Inferior parietal cortex (tissue), 1 donor: ENCODE measurements around the gene C10orf143.
"Not testable (repeated sequence)": the region's sequence is repeated elsewhere in the genome, so short reads cannot be mapped to it uniquely, and the experiment has no call there.

Experiments used
- DNase-seq: peaks from one replicate; pipeline ENCODE4 v3.0.0-alpha.2; 2016; ENCODE audit errors: extremely low spot score

The C10orf143 gene

GRCh38 chr10:130036296-130037065 lies 74.1 kb downstream of the C10orf143 start:
- no peak for DNase-seq

GRCh38 chr10:130029209-130029608 lies 81.4 kb downstream of the C10orf143 start:
- no peak for DNase-seq

DNA sequence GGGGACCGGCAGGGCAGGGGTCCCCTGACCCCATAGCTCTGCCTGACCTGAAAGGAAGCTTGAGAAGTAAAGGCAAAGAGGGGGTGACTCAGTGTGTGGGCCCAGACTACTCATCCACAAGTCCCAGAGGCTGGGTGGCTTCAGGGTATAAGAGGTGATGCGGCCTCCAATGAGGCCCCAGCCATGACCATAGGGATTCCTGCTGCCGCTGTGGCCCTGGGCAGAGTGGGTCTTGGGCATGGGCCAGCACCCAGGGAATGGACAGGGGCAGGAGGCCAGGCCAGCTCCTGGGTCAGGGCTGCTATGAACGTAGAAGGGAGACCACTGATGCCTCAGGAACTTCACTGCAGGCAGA lies 82.2 kb downstream of the C10orf143 start:
- DNase-seq, result no peak

GRCh38 chr10:130027716-130028464 lies 82.7 kb downstream of the C10orf143 start:
- no peak for DNase-seq

DNA sequence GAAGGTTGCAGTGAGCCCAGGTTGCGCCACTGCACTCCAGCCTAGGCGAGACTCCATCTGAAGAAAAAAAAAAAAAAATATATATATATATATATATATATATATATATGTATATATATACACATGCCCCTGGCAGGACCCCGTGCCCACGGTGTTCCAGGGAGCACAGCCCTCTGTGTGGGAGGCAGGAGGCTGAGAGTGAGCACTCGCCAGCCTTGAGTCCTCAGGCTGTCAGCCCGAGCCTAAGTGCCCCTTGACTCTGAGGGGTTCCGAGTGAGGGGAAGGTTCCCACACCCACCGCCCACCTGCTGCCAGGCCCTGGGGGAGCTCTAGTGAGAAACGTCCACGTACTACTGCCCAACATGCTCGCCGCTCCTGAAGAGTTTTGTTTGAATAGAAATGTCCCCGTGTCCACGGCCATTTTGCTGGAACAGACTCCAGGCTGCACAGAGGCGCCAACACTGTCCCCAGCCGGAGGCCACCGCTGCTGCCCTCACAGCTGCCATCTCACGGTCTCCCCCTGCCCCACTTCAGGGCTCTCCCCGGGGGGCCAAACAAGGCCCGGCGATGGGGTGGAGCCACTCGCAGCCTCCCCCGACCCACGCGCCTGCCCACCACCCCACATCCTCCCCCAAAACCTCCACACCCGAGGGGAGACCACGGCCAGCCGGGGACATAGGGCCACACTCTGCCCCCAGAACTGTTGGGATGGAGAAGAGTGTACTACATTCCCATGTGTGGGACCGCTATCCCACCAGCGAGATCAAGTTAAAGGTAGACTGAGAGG lies 83.8 kb downstream of the C10orf143 start:
- DNase-seq, result no peak

DNA sequence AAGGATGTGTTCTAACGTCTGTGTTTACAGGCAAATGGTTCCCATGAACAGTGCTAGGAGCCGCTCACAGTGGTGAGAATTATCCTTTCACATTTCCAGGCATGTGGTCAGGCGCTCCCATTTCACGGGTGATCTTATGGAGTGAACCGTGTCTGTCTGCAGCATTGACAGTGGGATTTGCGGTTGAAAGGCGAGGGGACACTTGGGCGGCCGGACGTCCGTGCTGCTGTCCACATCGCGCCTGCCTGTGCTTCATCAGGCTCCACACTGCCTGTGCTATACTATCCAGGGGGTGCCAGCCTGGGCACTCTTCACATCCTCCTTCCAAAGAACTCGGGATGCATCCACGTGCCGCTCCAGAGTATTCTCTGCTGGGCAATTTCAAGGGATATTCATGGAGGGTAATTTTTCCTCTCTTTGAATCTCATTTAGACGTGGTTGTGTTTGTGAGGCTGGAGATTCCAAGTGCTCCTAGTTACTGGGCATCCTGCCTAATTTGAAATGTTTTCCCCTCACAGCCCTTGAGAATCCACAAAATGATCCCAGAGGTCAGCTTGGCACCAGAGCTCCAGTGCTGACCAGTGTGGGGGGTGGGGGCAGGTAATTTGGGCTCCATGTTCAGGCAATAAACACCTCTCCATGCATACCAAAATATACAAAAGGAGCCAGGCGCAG lies 84.7 kb downstream of the C10orf143 start:
- DNase-seq, result no peak

DNA sequence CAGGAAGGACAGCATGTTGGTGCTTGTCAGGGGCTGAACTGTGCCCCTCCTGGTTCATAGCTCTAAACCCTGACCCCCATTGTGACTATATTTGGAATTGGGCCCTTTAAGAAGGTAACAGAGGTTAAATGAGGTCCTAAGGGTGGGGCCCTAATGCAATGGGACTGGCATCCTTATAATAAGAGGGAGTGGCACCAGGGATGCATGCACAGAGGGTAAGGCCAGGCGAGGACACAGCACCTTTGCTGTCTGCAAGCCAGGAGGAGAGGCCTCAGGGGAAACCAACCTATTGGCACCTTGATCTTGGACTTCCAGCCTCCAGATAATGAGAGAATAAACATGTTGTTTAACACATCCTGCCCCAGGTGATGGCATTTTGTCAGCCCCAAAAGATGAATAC lies 85.3 kb downstream of the C10orf143 start:
- DNase-seq, result no peak

- no peak for DNase-seq
Measured at GRCh38 chr10:130024779-130025325, 85.8 kb downstream of the C10orf143 start.

DNA sequence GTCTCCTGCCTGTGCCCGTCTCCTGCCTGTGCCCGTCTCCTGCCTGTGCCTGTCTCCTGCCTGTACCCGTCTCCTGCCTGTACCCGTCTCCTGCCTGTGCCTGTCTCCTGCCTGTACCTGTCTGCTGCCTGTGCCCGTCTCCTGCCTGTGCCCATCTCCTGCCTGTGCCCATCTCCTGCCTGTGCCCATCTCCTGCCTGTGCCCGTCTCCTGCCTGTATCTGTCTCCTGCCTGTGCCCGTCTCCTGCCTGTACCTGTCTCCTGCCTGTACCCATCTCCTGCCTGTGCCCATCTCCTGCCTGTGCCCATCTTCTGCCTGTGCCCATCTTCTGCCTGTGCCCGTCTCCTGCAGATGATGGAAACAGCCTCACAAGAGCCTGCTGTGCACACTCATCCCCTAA lies 86.3 kb downstream of the C10orf143 start:
- DNase-seq, result not testable (repeated sequence)

GRCh38 chr10:130023454-130024230 lies 87.0 kb downstream of the C10orf143 start:
- DNase-seq, result no peak

- DNase-seq, result no peak
Measured at GRCh38 chr10:130022511-130023299, 87.9 kb downstream of the C10orf143 start.

DNA sequence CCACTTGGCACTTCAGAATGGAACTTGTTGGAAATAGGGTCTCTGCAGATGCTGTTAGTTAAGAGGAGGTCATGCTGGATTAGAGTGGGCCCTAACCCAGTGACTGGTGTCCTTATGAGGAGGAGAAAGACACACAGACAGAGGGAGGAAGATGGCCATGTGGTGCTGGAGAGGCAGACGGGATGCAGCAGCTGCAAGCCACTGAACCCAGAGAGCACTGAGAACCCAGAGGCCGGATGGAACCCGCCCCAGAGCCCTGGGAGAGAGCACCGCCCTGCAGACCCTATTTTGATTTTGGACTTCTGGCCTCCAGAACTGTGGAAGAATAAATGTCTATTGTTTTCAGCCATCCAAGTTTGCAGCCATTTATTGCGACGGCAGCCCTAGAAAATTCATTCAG lies 88.5 kb downstream of the C10orf143 start:
- no peak for DNase-seq

GRCh38 chr10:130021383-130021950 lies 89.2 kb downstream of the C10orf143 start:
- DNase-seq, result no peak

DNA sequence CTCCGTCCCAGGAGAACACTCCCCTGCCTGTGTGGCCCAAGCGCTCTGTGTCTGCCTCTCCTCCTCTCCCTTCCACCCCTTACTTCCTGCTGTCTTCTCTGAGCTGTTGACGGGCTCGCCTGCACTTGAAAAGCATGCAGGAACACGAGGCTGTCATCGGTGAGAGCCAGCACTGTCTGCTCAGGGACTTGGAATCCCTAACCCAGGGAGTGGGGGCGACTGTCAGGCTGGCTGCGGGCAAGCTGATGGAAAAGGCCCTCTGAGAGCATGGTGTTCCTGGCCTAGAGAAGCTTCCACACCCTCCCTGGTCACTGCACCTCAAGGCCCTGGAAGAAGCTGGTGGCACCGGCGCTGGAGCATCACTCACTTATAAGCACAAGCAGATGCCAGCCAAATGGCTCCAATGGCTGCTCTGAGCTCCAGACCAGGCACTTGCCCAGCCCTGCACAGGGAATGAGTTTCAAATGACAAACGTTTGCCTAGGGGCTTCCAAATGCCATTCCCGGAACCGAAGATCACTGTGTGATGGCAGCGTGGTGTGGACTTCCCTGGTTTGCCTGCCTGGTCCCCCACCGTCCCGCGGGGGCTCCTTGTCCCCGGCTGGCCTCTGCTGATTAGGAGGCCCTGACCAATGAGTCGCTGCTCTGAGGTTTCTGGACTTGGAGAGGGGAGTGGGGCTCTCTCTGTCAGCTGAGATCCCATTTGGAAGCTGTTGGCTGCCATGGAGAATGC lies 89.8 kb downstream of the C10orf143 start:
- DNase-seq, result no peak

DNA sequence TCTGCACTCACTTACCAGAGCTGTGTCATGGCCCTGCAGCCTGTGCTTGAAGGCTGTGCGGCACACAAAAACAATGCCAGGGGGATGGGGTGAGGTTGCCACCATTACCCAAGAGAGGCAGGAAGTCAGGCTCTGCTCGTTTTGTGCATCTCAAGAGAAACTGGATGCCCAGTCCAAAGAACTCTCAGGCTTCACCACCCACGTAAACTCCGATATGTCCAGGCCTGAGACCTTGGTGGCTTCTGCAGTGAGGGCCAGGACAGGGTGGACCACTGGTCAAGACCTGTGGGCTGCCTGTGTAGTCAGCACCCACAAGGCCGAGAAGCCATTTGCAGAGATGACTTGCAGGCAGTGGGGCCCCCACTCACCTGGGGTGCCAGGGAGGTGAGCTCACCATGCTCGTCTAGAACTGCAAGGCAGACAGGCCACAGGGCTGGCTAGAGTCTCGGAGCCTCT lies 91.9 kb downstream of the C10orf143 start:
- no peak for DNase-seq

DNA sequence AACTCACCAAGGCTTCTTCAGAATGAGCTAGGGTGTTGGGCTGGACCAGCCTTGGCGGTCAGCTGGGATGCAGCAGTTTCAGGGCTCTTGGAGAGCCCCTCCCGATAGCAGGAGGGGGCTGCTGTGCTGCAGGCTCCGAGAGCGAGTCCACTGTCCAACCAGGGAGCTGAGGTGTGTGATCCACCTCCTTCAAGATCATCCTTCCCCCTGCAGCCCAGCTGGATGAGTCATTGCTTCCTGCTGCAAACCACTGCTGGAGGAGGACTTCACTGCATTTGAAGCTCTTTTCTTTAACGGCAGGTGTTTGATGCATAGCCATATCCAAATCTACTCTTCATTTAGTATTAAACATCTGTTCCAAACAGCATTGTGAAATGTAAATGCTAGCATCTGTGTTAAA lies 92.4 kb downstream of the C10orf143 start:
- DNase-seq, result no peak

DNA sequence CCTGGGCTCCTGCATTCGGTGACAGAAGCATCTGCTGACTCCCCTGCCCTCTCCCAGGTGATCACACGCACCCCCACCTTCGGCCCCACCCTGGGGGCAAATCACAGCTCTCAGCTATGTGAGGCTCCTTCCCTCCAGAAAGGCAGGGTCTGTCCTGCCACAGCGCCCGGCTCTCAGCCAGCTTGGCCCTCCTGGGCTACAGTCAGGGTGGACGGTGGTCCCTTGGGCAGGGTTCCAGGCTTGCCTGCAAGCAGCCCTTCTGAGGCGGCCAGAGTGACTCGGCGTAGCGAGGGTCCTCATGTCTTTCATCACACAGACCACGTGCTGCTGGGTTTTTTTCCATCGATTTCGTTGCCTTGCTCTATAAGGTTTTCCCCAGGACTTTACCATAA lies 93.0 kb downstream of the C10orf143 start:
- no peak for DNase-seq

- no peak for DNase-seq
Measured at GRCh38 chr10:130016993-130017630, 93.5 kb downstream of the C10orf143 start.
